Cardiac muscle cell (in vitro differentiated cells and primary cell): ENCODE data around the gene CNTF. TPM values are rescaled to one million over a fixed set of nuclear protein-coding genes. Genes with fewer than 3 reads are reported as not detected.

Experiments
- DNase-seq, 2 donors: peaks; one replicate each; pipeline versions ENCODE4 v3.0.0 to v3.0.0-alpha.2; 2010 to 2017; ENCODE audit warnings: low read depth in 1 of 2, low spot score in 1 of 2
- H3K27ac ChIP-seq: fragments of 200-600 bp; sonication (generic); 2 replicates; pipeline ENCODE4 v1.5.1; 2016
- H3K27me3 ChIP-seq: fragments of 200-600 bp; sonication (generic); 2 replicates; pipeline ENCODE4 v1.6.0; 2016; ENCODE audit warnings: control low read depth
- H3K36me3 ChIP-seq: fragments of 200-600 bp; sonication (generic); 2 replicates; pipeline ENCODE4 v1.5.1; 2016; ENCODE audit warnings: control low read depth
- H3K4me1 ChIP-seq: fragments of 200-600 bp; sonication (generic); 2 replicates; pipeline ENCODE4 v1.8.1; 2017; ENCODE audit warnings: low read depth, mild to moderate bottlenecking, mixed run types
- H3K4me3 ChIP-seq: fragments of 200-600 bp; sonication (generic); 2 replicates; pipeline ENCODE4 v1.5.1; 2016; ENCODE audit warnings: mild to moderate bottlenecking
- H3K9me3 ChIP-seq: fragments of 200-600 bp; sonication (generic); 2 replicates; pipeline ENCODE4 v1.5.1; 2017; ENCODE audit warnings: low read depth, mild to moderate bottlenecking, control low read depth
- polyA plus RNA-seq: library from polyadenylated mRNA; unstranded; fragments of >200 nt; fragmentation: Nextera tagmentation; extraction: Ambion mirVana; gene quantifications from 2 replicates; pipeline ENCODE4 v1.2.1, GENCODE V29; 2016
- total RNA-seq: library from RNA; depleted of rRNA; stranded (reverse); fragments of >200 nt; gene quantifications from 2 replicates; pipeline ENCODE4 v1.2.3, GENCODE V29; 2016
- TF ChIP-seq, protein P1 (sequence below): IDR thresholded peaks from 2 replicates; pipeline ENCODE4 v1.5.1; 2012; ENCODE audit warnings: low read depth, mild to moderate bottlenecking, low read length

CNTF gene
- total and polyA plus RNA-seq, 2 experiments from 2014 or later, result 0.23 to 0.33 TPM

- TF ChIP-seq, protein P1, sequence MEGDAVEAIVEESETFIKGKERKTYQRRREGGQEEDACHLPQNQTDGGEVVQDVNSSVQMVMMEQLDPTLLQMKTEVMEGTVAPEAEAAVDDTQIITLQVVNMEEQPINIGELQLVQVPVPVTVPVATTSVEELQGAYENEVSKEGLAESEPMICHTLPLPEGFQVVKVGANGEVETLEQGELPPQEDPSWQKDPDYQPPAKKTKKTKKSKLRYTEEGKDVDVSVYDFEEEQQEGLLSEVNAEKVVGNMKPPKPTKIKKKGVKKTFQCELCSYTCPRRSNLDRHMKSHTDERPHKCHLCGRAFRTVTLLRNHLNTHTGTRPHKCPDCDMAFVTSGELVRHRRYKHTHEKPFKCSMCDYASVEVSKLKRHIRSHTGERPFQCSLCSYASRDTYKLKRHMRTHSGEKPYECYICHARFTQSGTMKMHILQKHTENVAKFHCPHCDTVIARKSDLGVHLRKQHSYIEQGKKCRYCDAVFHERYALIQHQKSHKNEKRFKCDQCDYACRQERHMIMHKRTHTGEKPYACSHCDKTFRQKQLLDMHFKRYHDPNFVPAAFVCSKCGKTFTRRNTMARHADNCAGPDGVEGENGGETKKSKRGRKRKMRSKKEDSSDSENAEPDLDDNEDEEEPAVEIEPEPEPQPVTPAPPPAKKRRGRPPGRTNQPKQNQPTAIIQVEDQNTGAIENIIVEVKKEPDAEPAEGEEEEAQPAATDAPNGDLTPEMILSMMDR, result no peak
Observed at GRCh38 chr11:58639669-58640068, 17.2 kb downstream of the CNTF start.

DNA sequence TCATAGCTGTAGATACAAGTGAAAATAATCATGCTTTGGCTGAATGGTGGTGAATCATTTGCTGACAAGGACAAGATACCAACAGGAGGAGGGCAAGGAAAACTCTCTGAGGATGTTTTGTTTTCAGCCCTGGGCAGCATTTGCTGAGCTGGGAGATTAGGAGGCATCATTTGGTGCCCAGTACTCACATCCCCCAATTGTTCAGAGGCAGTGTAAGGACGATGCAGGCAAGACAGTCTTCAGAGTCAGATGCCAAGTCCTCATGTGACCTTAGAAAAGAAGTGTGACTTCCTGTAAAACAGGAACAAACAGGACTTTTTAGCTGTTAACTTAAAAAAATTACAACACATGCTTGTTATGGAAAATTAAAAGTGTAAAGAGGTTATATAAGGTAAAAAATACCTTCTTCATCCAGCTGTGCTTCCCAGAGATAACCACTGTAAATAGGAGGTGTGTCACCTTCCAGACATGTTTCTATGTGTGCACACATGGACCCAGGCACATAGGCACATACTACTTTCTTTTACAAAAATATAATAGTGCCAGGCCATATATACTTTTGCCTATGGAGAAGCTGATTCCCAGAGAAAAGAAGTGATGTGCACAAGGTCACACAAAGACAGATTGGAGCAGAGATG is 18.0 kb downstream of the CNTF start:
- Histone ChIP-seq H3K4me1 (no peaks in the 10 kb centered on the region), H3K27me3 (no peaks in the 10 kb centered on the region), H3K4me3 (no peak overlapping the region), H3K9me3 (no peaks in the 10 kb centered on the region), H3K36me3 (no peaks in the 10 kb centered on the region), H3K27ac (no peak overlapping the region)
- no peak for DNase-seq
- TF ChIP-seq, protein P1, result no peak

More at GRCh38 chr11:58639669-58640068, 17.2 kb downstream of the CNTF start:
- DNase-seq, result no peak
- no peak overlapping the region for H3K4me3 ChIP-seq
- no peaks in the 10 kb centered on the region for H3K27me3 ChIP-seq
- H3K36me3 ChIP-seq, result no peaks in the 10 kb centered on the region
- no peaks in the 10 kb centered on the region for H3K4me1 ChIP-seq
- no peaks in the 10 kb centered on the region for H3K9me3 ChIP-seq
- H3K27ac ChIP-seq, result no peak overlapping the region

- no peaks in the 10 kb centered on the region for H3K4me1 ChIP-seq
- DNase-seq, result no peak
- H3K36me3 ChIP-seq, result no peaks in the 10 kb centered on the region
- H3K4me3 ChIP-seq, result no peak overlapping the region
- H3K27ac ChIP-seq, result no peak overlapping the region
- TF ChIP-seq, protein P1, result no peak
- no peaks in the 10 kb centered on the region for H3K9me3 ChIP-seq
- H3K27me3 ChIP-seq, result no peaks in the 10 kb centered on the region
Observed at GRCh38 chr11:58641341-58641740, 18.9 kb downstream of the CNTF start.

DNA sequence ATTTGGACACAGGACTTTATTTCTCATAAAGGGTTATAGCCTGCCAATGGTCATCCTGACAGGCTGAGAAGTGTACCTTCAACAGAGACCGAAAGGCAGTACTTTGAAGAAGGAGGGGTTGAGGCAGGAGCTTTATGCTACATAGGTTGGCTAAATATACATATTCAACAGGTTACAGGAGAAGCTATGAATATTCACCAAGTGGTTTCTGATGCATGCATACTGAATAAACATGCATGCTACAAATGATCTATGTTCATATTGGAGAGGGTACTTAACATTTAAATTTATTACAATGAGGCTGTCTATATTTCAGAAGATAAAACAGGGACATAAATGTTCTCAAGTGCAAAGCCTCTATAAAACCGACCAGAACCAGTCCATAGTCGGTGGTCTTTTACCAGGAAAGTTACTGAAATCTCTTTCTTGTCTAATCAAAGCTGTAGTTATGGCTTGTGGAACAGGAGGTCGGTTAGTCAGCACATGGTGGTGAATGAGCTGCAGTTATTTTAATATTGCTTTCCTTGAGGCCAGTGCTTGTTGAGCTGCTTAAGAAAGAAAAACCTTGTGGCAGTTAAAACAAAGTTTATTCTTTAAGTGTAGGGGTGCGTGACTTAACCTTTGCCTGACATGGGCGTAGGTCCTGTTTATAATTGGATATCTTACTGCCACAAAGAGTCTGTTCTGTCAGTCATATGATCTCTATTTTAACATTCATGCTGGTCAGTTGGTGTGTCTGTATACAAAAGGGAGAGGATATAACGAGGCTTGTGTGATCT is 19.5 kb downstream of the CNTF start:
- H3K27me3 ChIP-seq, result no peaks in the 10 kb centered on the region
- no peaks in the 10 kb centered on the region for H3K36me3 ChIP-seq
- TF ChIP-seq, protein P1, result no peak
- DNase-seq, result no peak
- no peaks in the 10 kb centered on the region for H3K4me1 ChIP-seq
- H3K9me3 ChIP-seq, result no peaks in the 10 kb centered on the region
- H3K4me3 ChIP-seq, result no peak overlapping the region
- H3K27ac ChIP-seq, result no peak overlapping the region

- TF ChIP-seq, protein P1, result no peak
- no peak overlapping the region for H3K27ac ChIP-seq
- H3K4me1 ChIP-seq, result no peaks in the 10 kb centered on the region
- no peaks in the 10 kb centered on the region for H3K9me3 ChIP-seq
- no peak overlapping the region for H3K4me3 ChIP-seq
- no peaks in the 10 kb centered on the region for H3K36me3 ChIP-seq
- no peak for DNase-seq
- no peaks in the 10 kb centered on the region for H3K27me3 ChIP-seq
Observed at GRCh38 chr11:58645854-58646253, 23.4 kb downstream of the CNTF start.
